ENCODE results near the gene ADK. TPM values are rescaled to one million over a fixed set of nuclear protein-coding genes. Genes with fewer than 3 reads are reported as not detected.
"Not testable (repeated sequence)": the region's sequence is repeated elsewhere in the genome, so short reads cannot be mapped to it uniquely, and the experiment has no call there.

The ADK gene
- total and polyA plus RNA-seq, 2 of the 13 experiments (the other 11 are each of a cell fraction or from before 2014, with no cell fraction given): 48.6 to 79.1 TPM

- 0 out of 2 replicates have a peak, but pooled peaks have one; percentile 24 for TF ChIP-seq HOMEZ (CRISPR knock-in tag; IDR thresholded peaks at IDR 0.05; ENCODE audit: low read depth)
- TF ChIP-seq, protein P1, sequence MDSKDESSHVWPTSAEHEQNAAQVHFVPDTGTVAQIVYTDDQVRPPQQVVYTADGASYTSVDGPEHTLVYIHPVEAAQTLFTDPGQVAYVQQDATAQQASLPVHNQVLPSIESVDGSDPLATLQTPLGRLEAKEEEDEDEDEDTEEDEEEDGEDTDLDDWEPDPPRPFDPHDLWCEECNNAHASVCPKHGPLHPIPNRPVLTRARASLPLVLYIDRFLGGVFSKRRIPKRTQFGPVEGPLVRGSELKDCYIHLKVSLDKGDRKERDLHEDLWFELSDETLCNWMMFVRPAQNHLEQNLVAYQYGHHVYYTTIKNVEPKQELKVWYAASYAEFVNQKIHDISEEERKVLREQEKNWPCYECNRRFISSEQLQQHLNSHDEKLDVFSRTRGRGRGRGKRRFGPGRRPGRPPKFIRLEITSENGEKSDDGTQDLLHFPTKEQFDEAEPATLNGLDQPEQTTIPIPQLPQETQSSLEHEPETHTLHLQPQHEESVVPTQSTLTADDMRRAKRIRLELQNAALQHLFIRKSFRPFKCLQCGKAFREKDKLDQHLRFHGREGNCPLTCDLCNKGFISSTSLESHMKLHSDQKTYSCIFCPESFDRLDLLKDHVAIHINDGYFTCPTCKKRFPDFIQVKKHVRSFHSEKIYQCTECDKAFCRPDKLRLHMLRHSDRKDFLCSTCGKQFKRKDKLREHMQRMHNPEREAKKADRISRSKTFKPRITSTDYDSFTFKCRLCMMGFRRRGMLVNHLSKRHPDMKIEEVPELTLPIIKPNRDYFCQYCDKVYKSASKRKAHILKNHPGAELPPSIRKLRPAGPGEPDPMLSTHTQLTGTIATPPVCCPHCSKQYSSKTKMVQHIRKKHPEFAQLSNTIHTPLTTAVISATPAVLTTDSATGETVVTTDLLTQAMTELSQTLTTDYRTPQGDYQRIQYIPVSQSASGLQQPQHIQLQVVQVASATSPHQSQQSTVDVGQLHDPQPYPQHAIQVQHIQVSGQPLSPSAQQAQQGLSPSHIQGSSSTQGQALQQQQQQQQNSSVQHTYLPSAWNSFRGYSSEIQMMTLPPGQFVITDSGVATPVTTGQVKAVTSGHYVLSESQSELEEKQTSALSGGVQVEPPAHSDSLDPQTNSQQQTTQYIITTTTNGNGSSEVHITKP (CRISPR knock-in tag; IDR thresholded peaks at IDR 0.05; ENCODE audit: low read depth): 0 out of 2 replicates have a peak, but pooled peaks have one; percentile 29
- TF ChIP-seq PAX8 (CRISPR knock-in tag; IDR thresholded peaks at IDR 0.05; ENCODE audit: borderline replicate concordance): no peak
Measured at GRCh38 chr10:74347522-74347921, 196.5 kb downstream of the ADK start (continued).

GRCh38 chr10:74353021-74353420 lies 202.0 kb downstream of the ADK start:
- H3K4me1 ChIP-seq (ENCODE audit: insufficient read depth, low read length); H4K20me1 ChIP-seq (ENCODE audit: insufficient read depth, low read length); intact Hi-C loops (cut with micrococcal nuclease; ENCODE audit: unreplicated experiment); in situ Hi-C loops (cut with HindIII; ENCODE audit: extremely low pct_ligation_motif_present, low pct_unique_long_range_greater_than_20kb); BruUV-seq (replicated peaks); H3K9ac ChIP-seq (ENCODE audit: insufficient read depth, low read depth, low read length); H3K27ac ChIP-seq (ENCODE audit: extremely low read length, insufficient read depth, low read length); H3K4me2 ChIP-seq (ENCODE audit: low read depth, low read length); H3K79me2 ChIP-seq (ENCODE audit: insufficient read depth, low read length); H3K4me3 ChIP-seq (replicated peaks in 1 of 3; ENCODE audit: insufficient read depth in 1 of 3, low read depth in 2 of 3, low read length in 3 of 3); H3K9me3 ChIP-seq (ENCODE audit: low read length); H2AFZ ChIP-seq (ENCODE audit: low read length); H3K27me3 ChIP-seq (ENCODE audit: control insufficient read depth in 1 of 2, insufficient read depth in 2 of 2, low read length in 2 of 2); CTCF ChIA-PET (ENCODE audit: low intra/inter-chr PET ratio, low total read pairs); DNase-seq (ENCODE audit: low spot score); FAIRE-seq; ATAC-seq; POLR2A ChIA-PET; H3K36me3 ChIP-seq (replicated peaks in 1 of 2; ENCODE audit: control insufficient read depth in 1 of 2, insufficient read depth in 2 of 2, low read length in 2 of 2): not testable (repeated sequence)
- WGBS (ENCODE audit: low lambda C conversion rate): 96% methylated on average over 3 of the region's 3 CpGs
